ENCODE measurements around the gene CNGB1. TPM values are rescaled to one million over a fixed set of nuclear protein-coding genes. Genes with fewer than 3 reads are reported as not detected.

Gene CNGB1
- total and polyA plus RNA-seq, 2 of the 13 experiments (the other 11 are each of a cell fraction or from before 2014, with no cell fraction given): 0.02 to 0.15 TPM

- no peak for TF ChIP-seq ZNF558 (CRISPR knock-in tag; IDR thresholded peaks at IDR 0.05; ENCODE audit: borderline replicate concordance)
- TF ChIP-seq NCOA2 (CRISPR knock-in tag; IDR thresholded peaks at IDR 0.05): no peak
- TF ChIP-seq ZBTB2 (CRISPR knock-in tag; IDR thresholded peaks at IDR 0.05; ENCODE audit: low read depth): no peak
- no peak for TF ChIP-seq HBP1 (CRISPR knock-in tag; IDR thresholded peaks at IDR 0.05; ENCODE audit: low read depth)
- TF ChIP-seq RARA (CRISPR knock-in tag; IDR thresholded peaks at IDR 0.05): 0 out of 2 replicates have a peak, but pooled peaks have one; percentile 8
- TF ChIP-seq TFAP4 (IDR thresholded peaks at IDR 0.05; ENCODE audit: borderline replicate concordance, low read depth): no peak
- no peak for TF ChIP-seq FOXC1 (CRISPR knock-in tag; IDR thresholded peaks at IDR 0.05; ENCODE audit: borderline replicate concordance)
- TF ChIP-seq, protein P1, sequence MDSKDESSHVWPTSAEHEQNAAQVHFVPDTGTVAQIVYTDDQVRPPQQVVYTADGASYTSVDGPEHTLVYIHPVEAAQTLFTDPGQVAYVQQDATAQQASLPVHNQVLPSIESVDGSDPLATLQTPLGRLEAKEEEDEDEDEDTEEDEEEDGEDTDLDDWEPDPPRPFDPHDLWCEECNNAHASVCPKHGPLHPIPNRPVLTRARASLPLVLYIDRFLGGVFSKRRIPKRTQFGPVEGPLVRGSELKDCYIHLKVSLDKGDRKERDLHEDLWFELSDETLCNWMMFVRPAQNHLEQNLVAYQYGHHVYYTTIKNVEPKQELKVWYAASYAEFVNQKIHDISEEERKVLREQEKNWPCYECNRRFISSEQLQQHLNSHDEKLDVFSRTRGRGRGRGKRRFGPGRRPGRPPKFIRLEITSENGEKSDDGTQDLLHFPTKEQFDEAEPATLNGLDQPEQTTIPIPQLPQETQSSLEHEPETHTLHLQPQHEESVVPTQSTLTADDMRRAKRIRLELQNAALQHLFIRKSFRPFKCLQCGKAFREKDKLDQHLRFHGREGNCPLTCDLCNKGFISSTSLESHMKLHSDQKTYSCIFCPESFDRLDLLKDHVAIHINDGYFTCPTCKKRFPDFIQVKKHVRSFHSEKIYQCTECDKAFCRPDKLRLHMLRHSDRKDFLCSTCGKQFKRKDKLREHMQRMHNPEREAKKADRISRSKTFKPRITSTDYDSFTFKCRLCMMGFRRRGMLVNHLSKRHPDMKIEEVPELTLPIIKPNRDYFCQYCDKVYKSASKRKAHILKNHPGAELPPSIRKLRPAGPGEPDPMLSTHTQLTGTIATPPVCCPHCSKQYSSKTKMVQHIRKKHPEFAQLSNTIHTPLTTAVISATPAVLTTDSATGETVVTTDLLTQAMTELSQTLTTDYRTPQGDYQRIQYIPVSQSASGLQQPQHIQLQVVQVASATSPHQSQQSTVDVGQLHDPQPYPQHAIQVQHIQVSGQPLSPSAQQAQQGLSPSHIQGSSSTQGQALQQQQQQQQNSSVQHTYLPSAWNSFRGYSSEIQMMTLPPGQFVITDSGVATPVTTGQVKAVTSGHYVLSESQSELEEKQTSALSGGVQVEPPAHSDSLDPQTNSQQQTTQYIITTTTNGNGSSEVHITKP (CRISPR knock-in tag; IDR thresholded peaks at IDR 0.05; ENCODE audit: low read depth): no peak
- TF ChIP-seq ZNF3 (CRISPR knock-in tag; IDR thresholded peaks at IDR 0.05): no peak
- TF ChIP-seq TBX3 (IDR thresholded peaks at IDR 0.05; ENCODE audit: borderline replicate concordance): no peak
- TF ChIP-seq ISL2 (CRISPR knock-in tag; IDR thresholded peaks at IDR 0.05): no peak
- no peak for TF ChIP-seq ZFP37 (CRISPR knock-in tag; IDR thresholded peaks at IDR 0.05; ENCODE audit: borderline replicate concordance)
- TF ChIP-seq NAIF1 (CRISPR knock-in tag; IDR thresholded peaks at IDR 0.05; ENCODE audit: borderline replicate concordance): no peak
- no peak for TF ChIP-seq HIVEP1 (CRISPR knock-in tag; IDR thresholded peaks at IDR 0.05)
- no peak for TF ChIP-seq ZMYM2 (CRISPR knock-in tag; IDR thresholded peaks at IDR 0.05)
- TF ChIP-seq ATF7 (IDR thresholded peaks at IDR 0.05): peak; percentile 54
- no peak for TF ChIP-seq ATF7 (CRISPR knock-in tag; IDR thresholded peaks at IDR 0.05)
- TF ChIP-seq CHD4 (IDR thresholded peaks at IDR 0.05; ENCODE audit: borderline replicate concordance, low read length): peak; percentile 70; the same call in 1 of the 2 replicates
- TF ChIP-seq GZF1 (CRISPR knock-in tag; IDR thresholded peaks at IDR 0.05): no peak
- no peak for TF ChIP-seq ZNF530 (CRISPR knock-in tag; IDR thresholded peaks at IDR 0.05; ENCODE audit: low read depth)
- 0 out of 2 replicates have a peak, but pooled peaks have one; percentile 33 for TF ChIP-seq ZNF230 (CRISPR knock-in tag; IDR thresholded peaks at IDR 0.05)
- peak; percentile 31; the same call in 1 of the 2 replicates for TF ChIP-seq RCOR2 (CRISPR knock-in tag; IDR thresholded peaks at IDR 0.05)
- no peak for TF ChIP-seq ZNF513 (CRISPR knock-in tag; conservative IDR thresholded peaks at IDR 0.05)
- TF ChIP-seq ZNF263 (CRISPR knock-in tag; IDR thresholded peaks at IDR 0.05): no peak
These were observed 81.4 kb downstream of the CNGB1 start (continued) for GRCh38 chr16:57889522-57889921.

Data from HepG2 (cell line).